Astrocyte of the spinal cord (primary cell): Measurements from ENCODE around the gene SAMD9L.

ENCODE experiments used
- DNase-seq: peaks from one replicate; pipeline ENCODE4 v3.0.0; 2011; ENCODE audit warnings: low read depth, low spot score
- H3K4me3 ChIP-seq: 2 replicates; pipeline ENCODE4 v1.5.1; 2011; ENCODE audit warnings: low read depth, mild to moderate bottlenecking, low read length, moderate library complexity
- CTCF ChIP-seq: IDR thresholded peaks from 2 replicates; pipeline ENCODE4 v1.5.1; 2012; ENCODE audit warnings: low read depth, mild to moderate bottlenecking, low read length, inconsistent platforms
- in situ Hi-C: cut with HindIII; loops from 2 replicates; pipeline ENCODE4 v1.10.0; 2017; ENCODE audit warnings: low sequenced_read_pairs

Gene SAMD9L

DNA sequence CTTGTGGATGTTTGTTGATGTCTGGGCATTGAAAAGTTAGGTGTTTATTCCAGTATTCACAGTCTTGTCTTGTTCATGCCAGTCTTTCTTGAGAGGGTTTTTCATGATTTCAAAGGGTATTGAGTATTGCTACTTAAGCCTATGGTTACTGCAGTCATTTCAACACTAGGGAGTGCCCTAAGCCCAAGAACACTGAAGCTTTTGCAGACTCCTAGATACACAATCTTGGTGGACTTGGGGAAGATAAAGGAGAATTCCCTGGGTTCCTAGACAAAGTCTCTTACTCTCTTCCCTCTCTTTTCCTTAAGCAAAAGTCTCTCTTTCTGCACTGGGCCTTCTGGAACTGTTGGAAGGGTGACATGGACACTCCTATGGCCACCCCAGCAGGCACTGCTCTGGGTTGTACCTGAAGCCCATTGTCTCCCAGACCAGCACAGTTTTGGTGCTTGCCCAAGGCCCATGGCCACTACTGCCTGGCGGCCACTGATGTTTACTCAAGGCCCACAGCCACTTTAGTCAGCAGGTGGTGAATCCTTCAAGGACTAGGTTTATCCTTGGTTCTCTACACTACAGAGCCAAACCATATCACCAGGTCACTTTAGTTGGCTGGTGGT is 55.3 kb downstream of the SAMD9L start:
- peak; percentile 41 for DNase-seq
- in situ Hi-C loops: no loop called here
- no peak overlapping the region for H3K4me3 ChIP-seq
- TF ChIP-seq CTCF: peak; percentile 63
